K562 (cell line): ENCODE measurements around the gene MBP. TPM values are rescaled to one million over a fixed set of nuclear protein-coding genes. Genes with fewer than 3 reads are reported as not detected.

ENCODE experiments used
- ATF2 ChIP-seq: sonication (generic); formaldehyde crosslinking; IDR thresholded peaks from 2 replicates; pipeline ENCODE4 v1.8.1; 2022; ENCODE audit warnings: missing genetic modification reagents
- ATF6 ChIP-seq: sonication (generic); formaldehyde crosslinking; IDR thresholded peaks from 2 replicates; pipeline ENCODE4 v1.4.0; 2020; ENCODE audit warnings: mild to moderate bottlenecking, missing genetic modification reagents
- BACH1 ChIP-seq: fragments of 200-800 bp; sonication (Bioruptor generic); IDR thresholded peaks from 2 replicates; pipeline ENCODE4 v1.6.1; 2016; ENCODE audit warnings: missing genetic modification characterization, missing compliant biosample characterization
- BRCA1 ChIP-seq, 2 experiments: fragments of 450-650 bp in 1 of 2; sonication (generic) in 1 of 2; formaldehyde crosslinking in 1 of 2; IDR thresholded peaks; 2 replicates each; pipeline versions ENCODE4 v1.5.0 to v1.6.1; 2017 to 2020; ENCODE audit warnings: mild to moderate bottlenecking in 1 of 2, missing genetic modification reagents in 1 of 2
- GMEB1 ChIP-seq: fragments of 250-450 bp; sonication (Bioruptor Pico); IDR thresholded peaks from 2 replicates; pipeline ENCODE4 v1.4.0; 2020; ENCODE audit warnings: mild to moderate bottlenecking
- LCOR ChIP-seq: sonication (generic); formaldehyde crosslinking; IDR thresholded peaks from 2 replicates; pipeline ENCODE4 v1.8.0; 2022; ENCODE audit warnings: mild to moderate bottlenecking, missing genetic modification reagents
- MTA3 ChIP-seq: fragments of 450-650 bp; formaldehyde crosslinking; IDR thresholded peaks from 2 replicates; pipeline ENCODE4 v1.6.1; 2017; ENCODE audit warnings: mild to moderate bottlenecking, borderline replicate concordance
- POLR2A ChIP-seq: fragments of 450-650 bp; conservative IDR thresholded peaks from 2 replicates; pipeline ENCODE4 v1.6.1; 2016
- SRF ChIP-seq, 2 experiments: fragments of 250-450, 450-650 bp in 1 of 2; sonication (Bioruptor Pico) in 1 of 2; sonication (generic) in 1 of 2; formaldehyde crosslinking; IDR thresholded peaks; 2 replicates each; pipeline versions ENCODE4 v1.5.0 to v1.5.1; 2020 to 2022; ENCODE audit warnings: mild to moderate bottlenecking in 1 of 2, missing genetic modification reagents in 1 of 2
- TEAD1 ChIP-seq, 2 experiments: fragments of 450-650 bp in 1 of 2; sonication (generic) in 1 of 2; formaldehyde crosslinking; IDR thresholded peaks; 2 replicates each; pipeline versions ENCODE4 v1.4.0 to v1.8.0; 2020 to 2022; ENCODE audit warnings: mild to moderate bottlenecking in 2 of 2, missing genetic modification reagents in 1 of 2
- THAP12 ChIP-seq: fragments of 250-450 bp; sonication (Bioruptor Pico); IDR thresholded peaks from 2 replicates; pipeline ENCODE4 v1.9.0; 2021; ENCODE audit warnings: mild to moderate bottlenecking, inconsistent platforms
- ZKSCAN1 ChIP-seq: fragments of 150-350 bp; IDR thresholded peaks from 2 replicates; pipeline ENCODE4 v1.6.1; 2016; ENCODE audit warnings: low read depth, low read length
- ZNF436 ChIP-seq: fragments of 250-450, 450-650 bp; sonication (Bioruptor Pico); formaldehyde crosslinking; IDR thresholded peaks from 2 replicates; pipeline ENCODE4 v1.7.0; 2020; ENCODE audit warnings: mild to moderate bottlenecking
- ZNF57 ChIP-seq: fragments of 450-650 bp; formaldehyde crosslinking; IDR thresholded peaks from 2 replicates; pipeline ENCODE4 v1.4.0; 2020; ENCODE audit warnings: mild to moderate bottlenecking, moderate library complexity
- polyA plus RNA-seq, 8 experiments: library from polyadenylated mRNA; depleted of rRNA in 4 of 8; stranded (reverse) in 5 of 8; unstranded in 3 of 8; fragments of >200 nt; fragmentation: Nextera tagmentation in 2 of 8; fragmentation: Illumina TruSeq in 1 of 8; extraction: Ambion mirVana in 2 of 8; extraction: Trizol in 1 of 8; gene quantifications; 2 replicates each; pipeline versions ENCODE4 v1.2.1 to v1.2.3, GENCODE V29; 2011 to 2014; ENCODE audit warnings: inconsistent platforms in 1 of 8, missing spikeins in 1 of 8
- total RNA-seq, 7 experiments: library from RNA; depleted of rRNA in 6 of 7; stranded (reverse); fragments of >200 nt in 6 of 7; fragmentation: Illumina TruSeq in 2 of 7; extraction: Trizol in 2 of 7; gene quantifications; 2 replicates each; pipeline versions ENCODE4 v1.2.1 to v1.2.3, GENCODE V29; 2011 to 2021; ENCODE audit warnings: low replicate concordance in 1 of 7

The MBP gene
- total and polyA plus RNA-seq, 9 of the 15 experiments (the other 6 are each of a cell fraction or from before 2014, with no cell fraction given): 0.09 TPM; not detected in 8

GRCh38 chr18:77025123-77025522 is 107.5 kb downstream of the MBP start (continued):
- no peak for TF ChIP-seq GMEB1 (CRISPR knock-in tag)
- no peak for TF ChIP-seq ZNF436 (CRISPR knock-in tag)
- TF ChIP-seq MTA3: no peak
- no peak for TF ChIP-seq ZKSCAN1
- no peak for TF ChIP-seq BACH1 (tag)
- TF ChIP-seq LCOR (CRISPR knock-in tag): no peak
- TF ChIP-seq ATF6 (CRISPR knock-in tag): no peak
- no peak for TF ChIP-seq ZNF57 (CRISPR knock-in tag)
- TF ChIP-seq BRCA1 (IDR thresholded peaks at IDR 0.05): no peak
- TF ChIP-seq BRCA1 (CRISPR knock-in tag; IDR thresholded peaks at IDR 0.05): no peak
- no peak for TF ChIP-seq ATF2
- TF ChIP-seq TEAD1 (CRISPR knock-in tag; IDR thresholded peaks at IDR 0.05): no peak
- TF ChIP-seq POLR2A: no peak
- no peak for TF ChIP-seq SRF (CRISPR knock-in tag; IDR thresholded peaks at IDR 0.05)
- no peak for TF ChIP-seq THAP12
